HG02678 (cell line): ENCODE results near the gene UBQLN4.

Experiments used
- ATAC-seq: cut with Tn5 transposase; IDR thresholded peaks from one replicate; pipeline ENCODE4 v1.9.1; 2021; ENCODE audit warnings: mild to moderate bottlenecking, moderate library complexity; ENCODE audit not compliant: unreplicated experiment

The UBQLN4 gene

DNA sequence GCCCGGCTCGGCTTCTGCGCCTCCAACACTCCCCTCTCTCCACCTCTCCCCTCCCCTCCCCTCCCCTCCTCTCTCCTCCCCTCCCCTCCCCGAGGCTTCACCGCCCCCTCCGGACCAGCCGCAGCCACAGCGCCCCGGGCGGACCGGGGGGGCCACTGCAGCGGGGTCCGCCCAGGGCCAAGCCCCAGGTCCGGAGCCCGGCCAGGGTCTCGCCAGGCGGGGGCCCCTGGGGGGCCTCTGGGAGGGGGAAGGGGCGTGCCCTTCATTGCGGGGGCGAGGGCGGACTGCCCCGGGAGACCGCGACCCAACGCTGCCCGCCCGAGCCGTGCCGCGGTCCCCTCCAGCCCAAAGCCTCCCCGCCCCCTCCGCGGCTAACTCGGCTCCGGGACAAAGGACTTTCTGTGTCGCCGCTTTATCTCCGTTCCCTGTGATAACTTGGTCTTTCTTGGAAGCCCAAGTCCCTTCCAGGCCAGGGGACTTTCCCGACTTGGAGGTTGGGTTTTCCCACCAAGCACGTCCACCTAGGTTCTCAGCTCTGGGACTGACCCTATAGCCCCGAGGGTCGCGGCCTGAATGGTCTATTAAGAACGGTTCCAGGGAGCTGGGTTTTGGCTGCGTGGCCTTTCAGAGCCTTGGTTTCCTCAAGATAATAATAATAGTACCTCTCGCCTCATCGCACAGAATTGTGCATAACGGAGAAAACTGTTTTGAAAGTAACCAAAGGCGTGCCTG, at the start of gene UBQLN4:
Gene UBQLN4 (minus strand): TSS at position 31 of the 732 bp plus-strand sequence. CDS start 97 bp downstream, outside the sequence.
- peak; percentile 60 for ATAC-seq

- no peak for ATAC-seq
Observed at GRCh38 chr1:156102633-156103511, 49.3 kb upstream of the UBQLN4 start.

GRCh38 chr1:156101880-156102279, 48.3 kb upstream of the UBQLN4 start:
- no peak for ATAC-seq

DNA sequence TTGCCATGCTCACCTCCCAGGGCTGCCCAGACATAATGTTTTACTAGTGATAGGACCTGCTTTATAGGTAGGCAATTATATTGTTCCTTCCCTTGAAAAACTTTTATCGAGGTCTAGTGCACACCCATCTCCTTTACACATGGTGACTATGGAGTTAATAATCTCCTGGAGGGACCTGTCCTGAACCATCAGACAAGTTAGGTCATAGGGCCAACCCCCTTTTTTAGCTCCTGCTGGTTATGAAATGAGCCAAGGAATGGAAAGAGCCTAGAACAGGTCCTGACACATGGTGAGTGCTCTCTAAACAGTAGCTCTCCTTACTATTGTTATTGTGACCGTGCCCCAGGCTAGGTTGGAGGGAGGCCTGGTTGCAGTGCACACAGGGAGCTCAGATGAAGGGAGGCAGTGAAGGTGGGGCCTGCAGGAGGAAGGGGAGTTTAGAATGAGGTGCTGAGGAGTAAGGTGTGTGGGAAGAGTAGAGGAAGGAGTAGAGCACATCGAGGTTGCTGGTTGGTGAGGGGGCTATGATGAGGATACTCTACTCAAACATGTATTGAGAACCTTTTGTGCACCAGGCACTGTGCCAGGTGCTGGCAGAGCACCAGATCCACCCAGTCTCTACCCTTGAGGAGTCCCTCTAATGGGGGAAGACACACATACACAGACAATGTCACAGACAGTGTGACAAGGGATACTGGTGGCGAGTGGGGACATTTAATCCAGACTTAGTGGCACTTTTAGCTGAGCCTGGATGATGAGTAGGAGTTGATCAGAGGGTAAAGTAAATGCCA, 46.8 kb upstream of the UBQLN4 start:
- ATAC-seq, result no peak

DNA sequence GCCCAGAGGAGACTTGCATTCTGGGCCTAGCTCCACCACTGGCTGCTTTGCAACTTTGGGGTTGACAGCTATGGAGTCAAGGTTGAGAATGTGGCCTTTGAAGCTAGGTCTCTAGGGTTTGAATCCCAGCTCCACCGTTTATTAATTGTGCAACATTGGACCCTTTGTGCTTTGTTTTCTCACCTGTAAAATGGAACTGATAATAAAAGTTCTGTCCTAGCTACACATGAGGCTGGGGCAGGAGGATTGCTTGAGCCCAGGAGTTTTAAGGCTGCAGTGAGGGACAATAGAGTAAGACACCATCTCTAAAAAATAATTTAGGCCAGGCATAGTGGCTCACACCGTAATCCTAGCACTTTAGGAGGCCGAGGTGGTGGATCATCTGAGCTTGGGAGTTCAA, 45.7 kb upstream of the UBQLN4 start:
- ATAC-seq, result no peak

DNA sequence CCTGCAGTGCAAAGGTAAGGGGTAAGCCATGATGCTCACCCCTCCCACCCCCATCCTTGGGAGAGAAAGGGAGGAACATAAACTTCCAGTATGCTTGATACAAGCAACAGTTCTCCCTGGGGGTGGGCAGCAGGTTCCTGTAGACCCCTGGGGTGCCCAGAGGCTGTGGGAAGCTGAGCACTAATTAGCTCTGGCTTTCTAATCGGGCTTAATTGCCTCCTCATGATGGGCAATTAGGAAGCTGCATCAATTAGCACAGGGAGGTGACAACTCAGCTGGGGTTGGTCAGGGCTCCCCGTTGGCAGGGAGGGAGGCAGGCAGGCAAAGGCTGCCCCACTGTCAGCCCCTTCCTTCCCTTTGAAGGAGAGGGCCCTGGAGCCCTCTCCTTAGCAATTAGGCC, 45.2 kb upstream of the UBQLN4 start:
- ATAC-seq, result no peak

DNA sequence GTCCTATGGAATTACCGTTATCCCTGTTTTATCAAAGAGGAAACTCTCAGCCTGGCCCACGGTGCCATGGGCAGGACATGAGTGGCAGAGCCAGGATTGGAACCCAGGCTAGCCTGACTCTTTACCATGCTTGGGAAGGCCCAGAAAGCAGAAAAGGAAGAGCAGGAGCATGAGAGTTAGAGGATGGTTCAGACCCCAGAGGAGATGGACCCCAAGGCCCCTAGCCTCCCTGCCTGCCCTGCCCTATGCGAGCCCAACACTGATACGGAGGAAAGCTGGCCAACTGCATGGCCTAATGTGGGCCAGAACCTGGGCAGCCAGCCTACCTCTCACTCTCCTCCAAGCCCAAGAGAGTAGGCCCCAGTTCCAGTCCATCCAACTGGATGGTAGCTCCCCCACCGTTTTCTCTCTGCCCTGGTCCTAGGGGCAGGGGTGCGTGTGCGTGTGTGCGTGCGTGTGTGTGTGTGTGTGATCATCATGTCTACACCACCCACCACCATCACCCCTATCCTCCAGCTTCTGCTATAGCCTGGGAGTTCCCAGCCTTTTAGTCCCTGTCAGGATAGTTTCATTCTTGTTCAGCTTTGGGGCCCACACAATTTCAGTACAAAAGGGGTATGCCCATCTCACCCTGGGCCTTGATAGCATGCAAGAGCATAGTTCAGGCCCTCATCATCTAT, 44.0 kb upstream of the UBQLN4 start:
- ATAC-seq, result no peak

DNA sequence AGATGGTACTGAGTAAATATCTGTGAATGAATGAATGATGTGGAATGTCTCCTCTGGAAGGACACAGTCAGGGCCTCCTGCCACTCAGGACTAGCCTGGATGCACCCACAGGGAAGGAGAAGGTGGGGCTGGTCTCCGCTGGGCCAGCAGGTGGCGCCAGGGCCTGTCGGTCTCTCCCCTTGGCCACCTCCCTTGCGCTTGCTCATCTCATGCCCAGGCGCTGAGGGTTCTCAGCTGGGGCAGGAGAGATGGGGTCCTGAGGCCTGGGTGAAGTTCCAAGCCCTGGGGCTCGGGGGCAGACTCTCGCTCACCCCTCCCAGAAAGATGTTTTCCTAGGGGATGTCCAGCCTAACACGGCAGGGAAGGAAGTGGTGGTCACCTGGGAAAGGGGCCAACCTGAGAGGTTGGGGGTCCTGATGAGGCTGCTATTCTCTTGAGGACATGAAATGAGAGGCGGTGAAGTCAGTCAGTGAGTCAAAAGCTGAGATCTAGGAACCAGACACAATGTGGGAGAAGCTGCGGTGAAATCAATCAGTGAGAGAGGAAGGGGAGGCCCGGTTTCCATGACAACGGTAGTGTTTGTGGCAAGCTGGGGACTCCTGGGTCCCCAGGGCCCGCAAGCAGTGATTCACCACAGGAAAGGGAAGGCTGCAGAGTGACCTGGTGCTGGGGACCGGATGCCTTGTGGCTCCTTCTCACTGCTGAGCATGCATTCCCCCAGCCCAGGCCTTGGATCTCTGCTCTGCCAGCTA, 43.2 kb upstream of the UBQLN4 start:
- peak; percentile 64 for ATAC-seq

- no peak for ATAC-seq
Observed at GRCh38 chr1:156095906-156096508, 42.4 kb upstream of the UBQLN4 start.

DNA sequence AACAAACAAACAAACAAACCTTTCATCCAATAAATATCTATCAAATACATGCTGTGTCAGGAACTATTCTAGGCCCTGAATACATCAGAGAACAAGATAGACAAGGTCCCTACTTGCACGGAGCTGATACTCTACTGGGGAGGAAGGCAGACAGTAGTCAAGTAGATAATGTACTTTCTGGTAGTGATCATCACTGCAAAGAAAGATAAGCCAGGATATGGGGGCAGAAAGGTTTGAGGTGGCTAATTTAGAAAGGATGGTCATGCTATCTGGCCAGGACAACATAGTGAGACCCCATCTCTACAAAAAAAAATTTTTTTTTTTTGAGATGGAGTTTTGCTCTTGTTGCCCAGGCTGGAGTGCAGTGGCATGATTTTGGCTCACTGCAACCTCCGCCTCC, 38.0 kb upstream of the UBQLN4 start:
- no peak for ATAC-seq

DNA sequence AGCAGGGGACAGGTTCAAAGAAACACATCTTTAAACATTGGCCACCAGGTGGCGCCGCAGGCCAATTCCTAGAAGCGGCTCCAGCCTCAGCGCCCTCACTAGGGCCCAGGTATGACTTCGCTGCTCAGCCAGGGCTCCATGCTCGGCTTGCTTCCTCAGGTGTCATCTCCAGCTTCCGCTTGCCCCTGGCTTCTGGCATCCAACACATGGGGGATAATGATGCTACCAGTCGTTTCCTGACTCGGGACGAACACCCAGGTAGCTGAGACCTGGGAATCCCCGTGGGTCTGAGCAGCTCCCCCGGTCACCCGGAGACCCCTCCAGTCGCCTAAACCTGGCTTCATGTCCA, 37.2 kb upstream of the UBQLN4 start:
- ATAC-seq, result no peak

DNA sequence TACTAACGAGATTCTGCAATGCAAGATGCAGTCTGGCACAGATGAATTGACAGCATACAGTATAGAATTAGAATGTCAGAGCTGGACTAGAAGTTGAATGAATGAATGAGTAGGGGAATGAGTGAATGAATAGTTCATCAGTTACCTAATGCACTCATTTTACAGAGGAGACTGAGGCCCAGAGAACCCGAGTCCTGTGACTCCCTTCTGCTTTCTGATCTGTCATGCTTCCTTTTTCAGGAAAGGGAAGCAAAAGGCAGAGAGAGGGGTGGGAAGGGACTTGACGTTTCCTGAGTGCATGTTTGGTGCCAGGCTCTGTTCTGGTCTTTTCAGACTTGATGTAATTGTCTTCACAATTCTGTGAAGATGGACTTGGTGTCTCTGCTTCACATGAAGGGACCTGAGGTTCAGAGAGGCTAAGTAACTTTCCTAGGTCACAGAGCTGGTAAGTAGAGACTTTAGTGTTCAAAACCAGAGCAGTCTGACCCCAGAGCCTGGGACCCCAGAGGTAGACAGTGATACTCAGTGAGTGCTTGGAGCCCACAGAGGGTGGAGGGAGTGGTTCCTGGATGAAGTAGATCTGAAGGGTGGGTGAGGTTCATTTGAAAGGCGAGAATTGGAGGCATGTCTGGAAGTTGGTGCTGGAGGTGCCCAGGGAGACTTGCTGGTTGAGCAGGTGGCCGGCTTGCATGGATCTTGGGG, 36.7 kb upstream of the UBQLN4 start:
- no peak for ATAC-seq

- no peak for ATAC-seq
Observed at GRCh38 chr1:156089704-156090103, 36.1 kb upstream of the UBQLN4 start.

GRCh38 chr1:156086256-156086662, 32.7 kb upstream of the UBQLN4 start:
- no peak for ATAC-seq

DNA sequence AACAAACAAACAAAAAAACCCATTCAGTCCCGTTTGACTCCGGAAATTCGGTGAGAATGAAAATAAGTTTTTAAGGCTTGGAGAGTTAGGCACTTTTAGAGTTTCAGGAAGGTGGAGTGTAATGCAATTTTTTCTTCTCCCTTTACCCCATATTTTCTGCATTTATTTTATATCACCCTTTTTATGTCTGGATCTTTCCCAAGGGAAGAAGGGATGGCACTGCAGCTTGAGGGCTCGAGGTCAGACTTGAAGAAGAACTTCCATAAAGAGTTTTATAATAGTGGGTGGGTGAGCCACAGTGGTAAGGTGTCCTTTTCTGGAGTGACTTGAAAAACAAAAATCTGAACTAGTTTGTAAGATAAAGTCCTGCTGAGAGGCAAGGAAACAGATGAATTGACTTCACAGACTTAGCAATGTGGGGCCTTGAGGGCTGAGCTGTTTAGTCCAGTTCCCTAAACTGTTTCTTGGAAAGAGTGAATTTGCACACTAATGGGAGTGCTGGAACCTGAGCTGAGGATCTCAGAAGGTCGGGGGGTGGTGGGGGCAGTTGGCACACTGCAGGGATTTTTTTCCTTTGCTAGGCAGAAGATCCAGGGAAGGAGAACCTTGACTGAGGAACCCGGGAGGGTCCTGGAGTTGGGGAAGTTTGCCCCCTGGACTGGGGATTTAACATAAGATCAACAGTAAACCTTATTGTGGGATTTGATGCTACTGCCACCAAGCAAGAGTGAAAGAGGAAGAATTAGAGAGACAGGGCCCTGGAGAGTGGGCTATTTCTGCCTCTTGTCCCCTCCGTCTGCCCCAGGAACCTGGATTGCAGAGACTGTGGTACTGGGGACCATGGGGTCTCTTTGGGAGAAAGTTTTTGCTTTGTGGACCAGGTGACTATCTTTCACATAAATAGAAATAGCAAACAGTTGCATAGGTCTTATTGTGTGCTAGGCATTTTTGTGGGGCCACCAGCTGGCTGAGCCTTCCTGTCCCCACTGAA, 30.5 kb upstream of the UBQLN4 start:
- ATAC-seq, result no peak

GRCh38 chr1:156082309-156083091, 28.9 kb upstream of the UBQLN4 start, which contains the start of gene MEX3A:
MEX3A (minus strand) TSS chr1:156082465; CDS start chr1:156081998, 467 bp downstream.
- peak; percentile 49 for ATAC-seq

- ATAC-seq, result no peak
Observed at GRCh38 chr1:156081917-156082308, 28.3 kb upstream of the UBQLN4 start.
